Neural cell (in vitro differentiated cells): Measurements from ENCODE around the gene XPNPEP2. TPM values are rescaled to one million over a fixed set of nuclear protein-coding genes. Genes with fewer than 3 reads are reported as not detected.

Experiments used
- H2AFZ ChIP-seq: fragments of 200-600, 300-800 bp; sonication (generic), shearing (Covaris generic); 2 replicates; pipeline ENCODE4 v1.6.0; 2014; ENCODE audit warnings: low read depth, mild to moderate bottlenecking, antibody characterized with exemption, low read length, moderate library complexity
- H3F3A ChIP-seq: fragments of 200-600 bp; shearing (Covaris generic); 2 replicates; pipeline ENCODE4 v1.6.1; 2016; ENCODE audit warnings: mild to moderate bottlenecking, moderate library complexity, mixed read lengths, antibody characterized with exemption, low read length; ENCODE audit not compliant: insufficient read depth, poor library complexity, severe bottlenecking
- H3K27ac ChIP-seq: fragments of 200-600, 300-800 bp; sonication (generic), shearing (Covaris generic); 2 replicates; pipeline ENCODE4 v1.5.1; 2014; ENCODE audit warnings: mild to moderate bottlenecking, low read length, moderate library complexity
- H3K27me3 ChIP-seq: fragments of 300-800, 200-600 bp; sonication (generic), shearing (Covaris generic); 2 replicates; pipeline ENCODE4 v1.6.0; 2014; ENCODE audit warnings: mild to moderate bottlenecking, low read depth, low read length, moderate library complexity; ENCODE audit not compliant: insufficient read depth
- H3K36me3 ChIP-seq: fragments of 300-800, 200-600 bp; sonication (generic), shearing (Covaris generic); 2 replicates; pipeline ENCODE4 v1.5.1; 2014; ENCODE audit warnings: mild to moderate bottlenecking, antibody characterized with exemption, low read length, moderate library complexity; ENCODE audit not compliant: insufficient read depth
- H3K4me2 ChIP-seq: fragments of 300-800, 200-600 bp; sonication (generic), shearing (Covaris generic); 2 replicates; pipeline ENCODE4 v1.6.0; 2014; ENCODE audit warnings: mild to moderate bottlenecking, low read length
- H3K4me3 ChIP-seq: fragments of 300-800, 200-600 bp; sonication (generic), shearing (Covaris generic); 2 replicates; pipeline ENCODE4 v1.5.1; 2014; ENCODE audit warnings: mild to moderate bottlenecking, low read length, moderate library complexity
- H3K79me2 ChIP-seq: fragments of 200-600 bp; shearing (Covaris generic); replicated peaks from 2 replicates; pipeline ENCODE4 v1.6.0; 2014; ENCODE audit warnings: mild to moderate bottlenecking, low read length, moderate library complexity; ENCODE audit not compliant: insufficient read depth
- H3K9ac ChIP-seq: fragments of 300-800, 200-600 bp; sonication (generic), shearing (Covaris generic); 2 replicates; pipeline ENCODE4 v1.6.1; 2016; ENCODE audit warnings: mild to moderate bottlenecking, low read length, mixed read lengths
- H3K9me2 ChIP-seq: fragments of 200-600 bp; shearing (Covaris generic); 2 replicates; pipeline ENCODE4 v1.6.1; 2016; ENCODE audit warnings: mild to moderate bottlenecking, low read length, mixed read lengths; ENCODE audit not compliant: insufficient read depth
- H3K9me3 ChIP-seq: fragments of 200-600, 300-800 bp; sonication (generic), shearing (Covaris generic); 2 replicates; pipeline ENCODE4 v1.6.1; 2016; ENCODE audit warnings: mild to moderate bottlenecking, mixed run types, low read length, moderate library complexity, mixed read lengths
- H4K20me1 ChIP-seq: fragments of 200-600 bp; shearing (Covaris generic); 2 replicates; pipeline ENCODE4 v1.6.1; 2016; ENCODE audit warnings: mild to moderate bottlenecking, mixed run types; ENCODE audit not compliant: insufficient read depth
- CTCF ChIP-seq: fragments of 450-650 bp; IDR thresholded peaks from 2 replicates; pipeline ENCODE4 v1.5.1; 2014; ENCODE audit warnings: antibody characterized with exemption, mild to moderate bottlenecking, moderate library complexity; ENCODE audit not compliant: poor library complexity, severe bottlenecking
- EP300 ChIP-seq: fragments of 450-650 bp; conservative IDR thresholded peaks from 2 replicates; pipeline ENCODE4 v1.6.1; 2014; ENCODE audit warnings: antibody characterized with exemption, mild to moderate bottlenecking, moderate library complexity; ENCODE audit not compliant: poor library complexity, severe bottlenecking
- EZH2 ChIP-seq: fragments of 200-600, 300-800 bp; shearing (Covaris generic), sonication (generic); IDR thresholded peaks from 2 replicates; pipeline ENCODE4 v1.6.1; 2014; ENCODE audit warnings: antibody characterized with exemption, low read length, borderline replicate concordance, mild to moderate bottlenecking; ENCODE audit not compliant: insufficient read depth, poor library complexity, severe bottlenecking
- MXI1 ChIP-seq: fragments of 450-650 bp; conservative IDR thresholded peaks from 2 replicates; pipeline ENCODE4 v1.6.1; 2014; ENCODE audit warnings: antibody characterized with exemption, mild to moderate bottlenecking; ENCODE audit not compliant: poor library complexity, severe bottlenecking
- POLR2AphosphoS5 ChIP-seq: IDR thresholded peaks from 2 replicates; pipeline ENCODE4 v1.6.1; 2012
- RAD21 ChIP-seq: fragments of 450-650 bp; conservative IDR thresholded peaks from 2 replicates; pipeline ENCODE4 v1.6.1; 2014; ENCODE audit warnings: antibody characterized with exemption, mild to moderate bottlenecking, moderate library complexity
- REST ChIP-seq: IDR thresholded peaks from 2 replicates; pipeline ENCODE4 v1.6.1; 2012; ENCODE audit warnings: borderline replicate concordance
- SMC3 ChIP-seq: fragments of 450-650 bp; conservative IDR thresholded peaks from 2 replicates; pipeline ENCODE4 v1.6.1; 2014; ENCODE audit warnings: antibody characterized with exemption, mild to moderate bottlenecking, moderate library complexity; ENCODE audit not compliant: poor library complexity
- TAF1 ChIP-seq: IDR thresholded peaks from 2 replicates; pipeline ENCODE4 v1.6.1; 2012; ENCODE audit warnings: low read depth
- polyA plus RNA-seq: library from polyadenylated mRNA; depleted of rRNA; stranded (reverse); fragments of >200 nt; gene quantifications from 2 replicates; pipeline ENCODE4 v1.2.3, GENCODE V29; 2014

Gene XPNPEP2
- polyA plus RNA-seq, 1 donor from 2014 or later, result not detected

GRCh38 chrX:129718676-129719075, 20.1 kb upstream of the XPNPEP2 start:
- Histone ChIP-seq H3K9me2 (no peaks in the 10 kb centered on the region), H3K9ac (no peak overlapping the region), H3K27me3 (no peaks in the 10 kb centered on the region), H3K79me2 (no peaks in the 10 kb centered on the region), H3K9me3 (no peaks in the 10 kb centered on the region), H3K4me3 (no peak overlapping the region), H2AFZ (no peak overlapping the region), H3K36me3 (no peaks in the 10 kb centered on the region), H3F3A (no peaks in the 10 kb centered on the region), H3K27ac (no peak overlapping the region), H4K20me1 (no peaks in the 10 kb centered on the region), H3K4me2 (no peak overlapping the region)
- TF ChIP-seq POLR2AphosphoS5 (no peak), EZH2 (no peak), REST (no peak), MXI1 (no peak), RAD21 (no peak), CTCF (no peak), TAF1 (no peak), SMC3 (no peak), EP300 (no peak)

- Histone ChIP-seq H3K9me3 (no peaks in the 10 kb centered on the region), H3K27ac (no peak overlapping the region), H3K36me3 (no peaks in the 10 kb centered on the region), H3K79me2 (no peaks in the 10 kb centered on the region), H3K4me2 (no peak overlapping the region), H4K20me1 (no peaks in the 10 kb centered on the region), H3K9me2 (no peaks in the 10 kb centered on the region), H3F3A (no peaks in the 10 kb centered on the region), H3K27me3 (no peaks in the 10 kb centered on the region), H3K4me3 (no peak overlapping the region), H2AFZ (no peak overlapping the region), H3K9ac (no peak overlapping the region)
- no peak for TF ChIP-seq MXI1
- TF ChIP-seq EZH2, result no peak
- TF ChIP-seq TAF1, result no peak
- no peak for TF ChIP-seq REST
- no peak for TF ChIP-seq CTCF
- no peak for TF ChIP-seq RAD21
- TF ChIP-seq EP300, result no peak
- TF ChIP-seq POLR2AphosphoS5, result no peak
- no peak for TF ChIP-seq SMC3
These were observed 19.5 kb upstream of the XPNPEP2 start for GRCh38 chrX:129719268-129719667.
